Immature natural killer cell (primary cell): Measurements from ENCODE around the gene GOLGA7B. TPM values are rescaled to one million over a fixed set of nuclear protein-coding genes. Genes with fewer than 3 reads are reported as not detected.

ENCODE experiments used
- DNase-seq, 3 donors: peaks; one replicate each; pipeline ENCODE4 v3.0.0; 2022; ENCODE audit warnings: mixed read lengths in 1 of 3
- H3K27ac Mint-ChIP-seq, 6 donors: one replicate each; pipeline ENCODE4 v1.8.0; 2020; ENCODE audit warnings: mixed read lengths in 6 of 6, mild to moderate bottlenecking in 5 of 6, inconsistent platforms in 4 of 6, moderate library complexity in 3 of 6
- H3K27me3 Mint-ChIP-seq, 3 donors: one replicate each; pipeline ENCODE4 v1.8.0; 2020 to 2021; ENCODE audit warnings: low read depth in 3 of 3, mild to moderate bottlenecking in 3 of 3, mixed read lengths in 3 of 3, moderate library complexity in 3 of 3, inconsistent platforms in 1 of 3
- H3K36me3 Mint-ChIP-seq, 3 donors: one replicate each; pipeline ENCODE4 v1.8.0; 2020; ENCODE audit warnings: mixed read lengths in 3 of 3, inconsistent platforms in 2 of 3, mild to moderate bottlenecking in 2 of 3
- H3K4me1 Mint-ChIP-seq, 2 donors: one replicate each; pipeline ENCODE4 v1.8.0; 2020; ENCODE audit warnings: inconsistent platforms in 2 of 2, mild to moderate bottlenecking in 2 of 2, mixed read lengths in 2 of 2, moderate library complexity in 1 of 2
- H3K4me3 Mint-ChIP-seq, 5 donors: one replicate each; pipeline ENCODE4 v1.8.0; 2020; ENCODE audit warnings: mild to moderate bottlenecking in 5 of 5, mixed read lengths in 5 of 5, inconsistent platforms in 3 of 5, moderate library complexity in 3 of 5
- H3K9me3 Mint-ChIP-seq, 6 donors: one replicate each; pipeline ENCODE4 v1.8.0; 2020; ENCODE audit warnings: mild to moderate bottlenecking in 6 of 6, mixed read lengths in 6 of 6, inconsistent platforms in 4 of 6, moderate library complexity in 3 of 6
- polyA plus RNA-seq, 3 donors: library from polyadenylated mRNA; unstranded; fragments of 300-500 nt; fragmentation: Illumina TruSeq; gene quantifications; one replicate each; pipeline ENCODE4 v1.2.3, GENCODE V29; 2021

Gene GOLGA7B
- under 1 TPM; 0.09 to 0.27 (median 0.17) TPM for polyA plus RNA-seq

DNA sequence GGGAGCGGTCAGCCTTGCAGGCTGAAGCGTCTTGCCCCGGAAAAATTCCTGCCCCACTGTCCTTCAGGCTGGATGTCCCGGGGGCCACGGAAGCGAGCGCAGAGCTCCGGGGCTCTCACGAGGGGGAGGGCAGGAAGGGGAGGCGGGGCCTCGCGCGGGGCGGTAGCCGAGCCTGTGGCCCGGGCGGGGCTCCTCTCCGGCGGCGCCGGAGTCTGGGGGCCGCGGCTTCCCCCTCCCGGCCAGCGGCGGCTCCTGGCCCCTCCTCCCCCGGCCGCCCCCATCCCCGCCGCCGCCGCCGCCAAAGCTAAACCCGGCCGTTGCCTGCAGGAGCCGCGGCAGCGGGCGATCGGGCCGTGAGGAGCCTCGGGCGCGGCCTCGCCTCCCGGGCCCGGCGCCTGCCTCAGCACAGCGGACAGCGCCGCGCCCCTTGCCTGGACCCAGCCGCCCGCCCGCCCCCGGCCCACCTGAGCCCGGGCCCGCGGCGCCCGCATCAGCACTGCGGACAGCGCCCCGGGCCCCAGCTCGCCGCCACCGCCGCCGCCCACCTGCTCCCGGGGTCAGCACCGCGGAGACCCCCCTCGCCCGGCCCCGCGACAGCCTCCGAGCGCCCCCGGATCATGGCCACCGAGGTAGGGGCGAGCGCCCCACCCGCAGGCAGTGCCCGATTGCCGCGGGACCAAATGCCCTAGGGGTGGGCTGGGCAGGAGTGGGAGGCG, at the start of gene GOLGA7B:
GOLGA7B (plus strand) TSS at position 157 of the 716 bp plus-strand sequence; CDS start at position 618, 461 bp downstream.
- peak within 1 kb of the TSS in 5 of 6 donors; percentile 70 to 88 (median 74) for H3K27ac Mint-ChIP-seq
- peak; percentile 58 to 71 (median 68) for DNase-seq
- H3K27me3 Mint-ChIP-seq, result peaks cover 0 to 6% (median 3%) of the 10 kb centered on the region in 3 donors
- peak within 1 kb of the TSS; percentile 87 to 97 (median 92) for H3K4me3 Mint-ChIP-seq
- H3K36me3 Mint-ChIP-seq, result no peaks in the 10 kb centered on the region
- H3K9me3 Mint-ChIP-seq, result no peaks in the 10 kb centered on the region
- peaks cover 25 to 27% of the 10 kb centered on the region in 2 donors for H3K4me1 Mint-ChIP-seq

DNA sequence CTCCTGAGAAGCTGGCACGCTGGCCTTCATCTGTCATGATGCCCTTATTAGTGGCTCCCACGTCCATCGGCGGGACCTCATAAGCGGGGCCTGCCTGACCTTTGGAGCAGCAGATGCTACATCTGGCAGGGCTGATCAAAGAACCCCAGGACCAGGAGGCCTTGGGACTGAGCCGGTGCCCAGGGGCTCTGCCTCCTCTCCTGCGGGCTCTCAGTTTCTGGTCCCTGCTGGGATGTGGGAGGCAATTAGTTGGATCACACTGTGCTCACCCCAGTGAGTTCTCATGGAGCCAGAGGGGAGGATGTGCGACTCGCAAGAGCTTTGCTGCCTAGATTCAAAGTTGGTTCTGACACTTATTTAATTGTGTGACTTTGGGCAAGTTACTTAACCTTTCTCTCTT, 49.2 kb upstream of the GOLGA7B start:
- Mint-ChIP-seq H3K27ac (no peak overlapping the region), H3K27me3 (peaks cover 2 to 13% (median 5%) of the 10 kb centered on the region in 3 donors), H3K9me3 (peaks cover 0 to 14% (median 8%) of the 10 kb centered on the region in 6 donors), H3K4me3 (no peak overlapping the region), H3K4me1 (peaks cover 23 to 32% of the 10 kb centered on the region in 2 donors), H3K36me3 (peaks cover 5 to 9% (median 5%) of the 10 kb centered on the region in 3 donors)
- no peak for DNase-seq

GRCh38 chr10:97801422-97801821, 48.2 kb upstream of the GOLGA7B start:
- Mint-ChIP-seq H3K4me3 (no peak overlapping the region), H3K36me3 (peaks cover 5 to 6% (median 5%) of the 10 kb centered on the region in 3 donors), H3K27me3 (peaks cover 2 to 13% (median 4%) of the 10 kb centered on the region in 3 donors), H3K4me1 (peaks cover 15 to 23% of the 10 kb centered on the region in 2 donors), H3K27ac (no peak overlapping the region), H3K9me3 (peaks cover 0 to 14% (median 8%) of the 10 kb centered on the region in 6 donors)
- no peak for DNase-seq

DNA sequence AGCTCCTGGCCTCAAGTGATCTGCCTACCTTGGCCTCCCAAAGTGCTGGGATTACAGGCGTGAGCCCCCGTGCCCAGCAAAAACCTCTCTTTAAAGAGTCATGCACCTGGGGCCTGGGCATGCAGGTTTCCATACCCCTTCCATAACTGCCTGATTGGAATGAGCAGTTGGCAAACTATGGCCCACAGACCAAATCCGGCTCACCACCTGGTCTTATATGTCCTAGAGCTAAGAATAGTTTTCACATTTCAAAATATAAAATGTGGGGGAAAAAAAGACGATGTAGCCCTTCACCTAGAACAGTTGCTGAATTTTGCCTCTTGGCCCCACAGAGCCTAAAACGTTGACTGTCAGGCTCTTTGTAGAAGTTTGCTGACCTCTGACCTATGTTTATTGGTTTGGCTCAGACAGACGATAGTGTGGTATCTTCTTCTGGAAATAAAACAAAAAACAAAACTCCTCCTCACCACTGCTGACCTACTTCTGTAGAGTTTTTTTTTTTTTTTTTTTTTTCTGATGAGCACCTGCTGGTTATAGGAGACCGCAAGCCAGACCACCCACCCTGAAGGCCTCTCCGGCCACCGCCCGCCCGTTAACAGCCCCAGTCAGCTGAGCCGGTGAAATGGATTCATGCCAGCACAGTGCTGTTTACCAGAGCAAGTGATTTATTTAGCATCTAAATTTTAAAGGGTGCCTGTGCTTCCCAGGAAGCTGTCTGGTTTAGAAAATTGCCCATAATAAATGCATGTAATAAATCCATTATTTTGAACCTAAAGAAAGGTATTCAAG, 44.4 kb upstream of the GOLGA7B start:
- Mint-ChIP-seq H3K4me3 (no peak overlapping the region), H3K36me3 (no peaks in the 10 kb centered on the region), H3K27ac (no peak overlapping the region), H3K4me1 (no peaks in the 10 kb centered on the region), H3K9me3 (no peaks in the 10 kb centered on the region), H3K27me3 (peaks cover 4 to 5% (median 4%) of the 10 kb centered on the region in 3 donors)
- no peak for DNase-seq

DNA sequence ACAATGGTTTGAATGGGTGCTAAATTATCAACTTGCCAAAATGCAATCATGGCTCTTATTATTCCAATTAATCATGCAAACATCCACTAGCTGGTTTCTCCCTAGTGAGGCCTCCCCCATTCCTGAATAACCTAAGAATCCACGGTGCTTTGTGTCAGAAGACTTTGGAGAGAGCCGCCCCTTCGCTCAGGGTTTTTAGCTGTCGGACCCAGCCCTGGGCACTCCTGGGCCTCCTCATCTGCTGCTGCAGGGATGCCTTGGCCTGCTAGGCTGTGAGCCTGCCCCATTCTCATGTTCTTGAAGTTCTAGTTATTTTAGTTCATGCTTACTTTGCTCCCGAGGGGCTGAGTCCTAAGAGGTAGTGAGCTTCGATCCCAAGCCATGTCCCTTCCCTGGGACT, 43.7 kb upstream of the GOLGA7B start:
- Mint-ChIP-seq H3K4me3 (no peak overlapping the region), H3K36me3 (no peaks in the 10 kb centered on the region)

DNA sequence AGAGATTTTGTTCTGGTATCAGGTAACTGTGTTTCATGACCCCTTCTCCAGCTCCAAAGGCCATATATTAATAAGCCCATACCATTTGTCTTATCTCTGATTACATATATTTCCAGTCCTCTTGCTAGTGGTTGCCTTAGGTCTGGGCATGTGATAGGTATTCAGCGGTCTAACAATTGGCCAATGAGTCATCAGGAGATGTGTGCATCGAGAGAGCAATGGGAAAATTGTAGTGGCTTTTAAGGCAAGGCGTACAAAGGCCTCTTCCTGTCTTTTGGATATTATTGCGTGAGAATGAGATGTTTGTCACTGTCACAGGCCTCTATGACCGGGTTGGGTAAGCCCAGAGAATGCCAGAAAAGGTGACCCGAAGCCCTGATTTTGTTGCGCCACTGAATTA, 39.2 kb upstream of the GOLGA7B start:
- peaks cover 1 to 7% (median 3%) of the 10 kb centered on the region in 3 donors for H3K27me3 Mint-ChIP-seq
- H3K4me3 Mint-ChIP-seq, result no peak overlapping the region
- no peaks in the 10 kb centered on the region for H3K9me3 Mint-ChIP-seq
- DNase-seq, result no peak
- no peaks in the 10 kb centered on the region for H3K36me3 Mint-ChIP-seq
- no peak overlapping the region for H3K27ac Mint-ChIP-seq
- no peaks in the 10 kb centered on the region for H3K4me1 Mint-ChIP-seq

More for the DNA sequence above, 43.7 kb upstream of the GOLGA7B start:
- no peaks in the 10 kb centered on the region for H3K9me3 Mint-ChIP-seq
- H3K27ac Mint-ChIP-seq, result no peak overlapping the region
- H3K4me1 Mint-ChIP-seq, result no peaks in the 10 kb centered on the region
- H3K27me3 Mint-ChIP-seq, result peaks cover 4 to 5% (median 4%) of the 10 kb centered on the region in 3 donors
- DNase-seq, result no peak

GRCh38 chr10:97811958-97812357, 37.7 kb upstream of the GOLGA7B start:
- no peaks in the 10 kb centered on the region for H3K9me3 Mint-ChIP-seq
- no peaks in the 10 kb centered on the region for H3K36me3 Mint-ChIP-seq
- peaks cover 1 to 7% (median 3%) of the 10 kb centered on the region in 3 donors for H3K27me3 Mint-ChIP-seq
- H3K27ac Mint-ChIP-seq, result no peak overlapping the region
- DNase-seq, result no peak
- no peak overlapping the region for H3K4me3 Mint-ChIP-seq
- no peaks in the 10 kb centered on the region for H3K4me1 Mint-ChIP-seq

DNA sequence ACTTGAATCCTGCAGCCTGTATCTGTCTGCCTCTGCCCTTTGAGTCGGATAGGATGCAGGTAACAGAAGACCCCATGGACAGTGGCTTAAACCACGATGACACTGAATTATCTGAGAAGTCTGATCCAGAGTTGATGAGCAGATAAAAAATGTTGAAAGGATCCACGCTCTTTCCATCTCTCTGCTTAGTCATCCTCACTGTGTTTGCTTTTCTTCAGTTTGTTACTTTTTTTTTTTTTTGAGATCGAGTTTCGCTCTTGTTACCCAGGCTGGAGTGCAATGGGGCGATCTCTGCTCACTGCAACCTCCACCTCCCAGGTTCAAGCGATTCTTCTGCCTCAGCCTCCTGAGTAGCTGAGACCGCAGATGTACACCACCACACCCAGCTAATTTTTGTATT, 36.9 kb upstream of the GOLGA7B start:
- Mint-ChIP-seq H3K36me3 (no peaks in the 10 kb centered on the region), H3K27me3 (peaks cover 1 to 5% (median 3%) of the 10 kb centered on the region in 3 donors), H3K4me1 (no peaks in the 10 kb centered on the region), H3K4me3 (no peak overlapping the region), H3K9me3 (no peaks in the 10 kb centered on the region), H3K27ac (no peak overlapping the region)
- DNase-seq, result no peak

GRCh38 chr10:97813311-97813710, 36.3 kb upstream of the GOLGA7B start:
- Mint-ChIP-seq H3K9me3 (no peaks in the 10 kb centered on the region), H3K4me3 (no peak overlapping the region), H3K27me3 (peaks cover 1 to 5% (median 4%) of the 10 kb centered on the region in 3 donors), H3K4me1 (no peaks in the 10 kb centered on the region), H3K27ac (no peak overlapping the region), H3K36me3 (no peaks in the 10 kb centered on the region)
- no peak for DNase-seq

- Mint-ChIP-seq H3K27ac (no peak overlapping the region), H3K9me3 (no peaks in the 10 kb centered on the region), H3K4me3 (no peak overlapping the region), H3K27me3 (peaks cover 2 to 5% (median 4%) of the 10 kb centered on the region in 3 donors), H3K4me1 (no peaks in the 10 kb centered on the region), H3K36me3 (peaks cover 0 to 4% (median 0%) of the 10 kb centered on the region in 3 donors)
- DNase-seq, result no peak
Measured at GRCh38 chr10:97814996-97815395, 34.6 kb upstream of the GOLGA7B start.

DNA sequence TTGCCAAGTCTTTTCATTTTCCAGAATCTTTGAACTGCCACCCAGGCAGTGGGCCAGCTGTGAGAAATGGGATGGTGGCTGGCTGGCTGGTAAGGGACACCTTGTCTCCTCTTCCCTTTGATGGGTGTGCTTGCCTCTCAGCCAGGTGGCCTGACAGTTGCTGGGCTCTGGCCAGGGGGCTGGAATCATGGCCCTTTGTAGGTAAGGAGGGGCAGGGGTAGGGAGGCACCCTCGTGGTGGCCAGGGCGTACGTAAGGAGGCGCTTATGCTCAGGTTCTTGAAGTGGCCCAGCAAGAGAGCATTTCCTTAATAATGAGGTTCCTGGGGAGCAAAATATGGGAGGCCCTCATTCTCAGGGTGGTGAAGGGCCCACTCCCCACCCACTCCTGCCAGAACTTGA, 33.0 kb upstream of the GOLGA7B start:
- Mint-ChIP-seq H3K27me3 (peaks cover 2 to 7% (median 4%) of the 10 kb centered on the region in 3 donors), H3K9me3 (no peaks in the 10 kb centered on the region), H3K4me3 (no peak overlapping the region), H3K4me1 (no peaks in the 10 kb centered on the region), H3K27ac (no peak overlapping the region), H3K36me3 (peaks cover 0 to 4% (median 0%) of the 10 kb centered on the region in 3 donors)
- no peak for DNase-seq

- no peak overlapping the region for H3K27ac Mint-ChIP-seq
- peaks cover 2 to 9% (median 3%) of the 10 kb centered on the region in 3 donors for H3K27me3 Mint-ChIP-seq
- H3K4me1 Mint-ChIP-seq, result no peaks in the 10 kb centered on the region
- no peak for DNase-seq
- H3K9me3 Mint-ChIP-seq, result no peaks in the 10 kb centered on the region
- H3K36me3 Mint-ChIP-seq, result peaks cover 0 to 4% (median 0%) of the 10 kb centered on the region in 3 donors
- no peak overlapping the region for H3K4me3 Mint-ChIP-seq
Measured at GRCh38 chr10:97818572-97818971, 31.1 kb upstream of the GOLGA7B start.

DNA sequence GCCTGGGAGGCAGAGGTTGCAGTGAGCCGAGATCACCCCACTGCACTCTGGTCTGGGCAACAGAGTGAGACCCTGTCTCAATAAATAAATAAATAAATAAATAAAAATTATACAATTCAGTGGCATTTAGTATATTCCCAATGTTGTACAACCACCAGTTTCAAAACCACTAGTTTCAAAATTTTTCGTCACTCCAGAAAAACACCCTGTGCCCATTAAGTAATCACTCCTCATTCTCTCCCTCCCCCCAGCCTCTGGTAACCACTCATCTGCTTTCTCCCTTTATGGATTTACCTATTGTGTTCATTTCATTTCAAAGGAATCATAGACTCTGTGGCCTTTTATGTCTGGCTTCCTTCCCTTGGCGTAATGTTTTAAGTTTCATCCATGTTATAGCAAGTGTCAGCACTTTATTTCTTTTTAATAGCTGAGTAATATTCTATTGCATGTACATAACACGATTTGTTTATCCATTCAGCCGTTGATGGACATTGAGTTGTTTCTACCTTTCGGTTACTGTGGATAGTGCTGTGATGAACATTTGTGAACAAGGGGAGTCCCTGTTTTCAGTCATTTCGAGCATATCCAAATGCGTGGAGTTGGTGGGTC, 29.4 kb upstream of the GOLGA7B start:
- H3K27ac Mint-ChIP-seq, result no peak overlapping the region
- H3K4me1 Mint-ChIP-seq, result no peaks in the 10 kb centered on the region
- peaks cover 0 to 6% (median 0%) of the 10 kb centered on the region in 3 donors for H3K36me3 Mint-ChIP-seq

More for the DNA sequence above, 29.4 kb upstream of the GOLGA7B start:
- H3K4me3 Mint-ChIP-seq, result no peak overlapping the region
- H3K9me3 Mint-ChIP-seq, result no peaks in the 10 kb centered on the region
- peaks cover 2 to 6% (median 2%) of the 10 kb centered on the region in 3 donors for H3K27me3 Mint-ChIP-seq
- DNase-seq, result no peak
